Embryonic facial prominence (tissue), 1 donor: Measurements from ENCODE around the gene MYO15A.
A peak's percentile ranks its signal among the peaks of the same experiment; 100 is the strongest.

Source experiments
- DNase-seq: peaks from one replicate; pipeline ENCODE4 v3.0.0-alpha.2; 2016; ENCODE audit errors: extremely low spot score

The MYO15A gene

GRCh38 chr17:18224053-18224386, 115.5 kb downstream of the MYO15A start:
- DNase-seq = no peak

GRCh38 chr17:18224387-18225120, 116.0 kb downstream of the MYO15A start:
- DNase-seq = no peak

GRCh38 chr17:18225121-18225641, 116.6 kb downstream of the MYO15A start, which contains the start of gene LLGL1:
TSS of gene LLGL1 (plus strand) at chr17:18225635. CDS start at chr17:18225683, 48 bp downstream.
- peak; percentile 86 for DNase-seq

- DNase-seq = no peak
These were observed 117.2 kb downstream of the MYO15A start for GRCh38 chr17:18225642-18226283.

- DNase-seq = no peak
These were observed 117.9 kb downstream of the MYO15A start for GRCh38 chr17:18226284-18226945.

- no peak for DNase-seq
These were observed 119.1 kb downstream of the MYO15A start for GRCh38 chr17:18227635-18228034.

GRCh38 chr17:18228176-18228682, 119.7 kb downstream of the MYO15A start:
- DNase-seq = no peak

GRCh38 chr17:18229254-18229653, 120.7 kb downstream of the MYO15A start:
- no peak for DNase-seq
